SH-SY5Y (cell line): Measurements from ENCODE around the gene ABCC1.

Experiments used
- GATA2 ChIP-seq: IDR thresholded peaks from 2 replicates; pipeline ENCODE4 v1.6.1; 2011; ENCODE audit warnings: mild to moderate bottlenecking, low read depth, low read length
- GATA3 ChIP-seq: IDR thresholded peaks from 2 replicates; pipeline ENCODE4 v1.6.1; 2011; ENCODE audit warnings: low read depth, mild to moderate bottlenecking, low read length, moderate library complexity

Gene ABCC1

GRCh38 chr16:16138034-16138635, 188.7 kb downstream of the ABCC1 start:
- no peak for TF ChIP-seq GATA3
- no peak for TF ChIP-seq GATA2

- TF ChIP-seq GATA2 (no peak), GATA3 (no peak)
Observed at GRCh38 chr16:16139061-16139460, 189.6 kb downstream of the ABCC1 start.

GRCh38 chr16:16139806-16140205, 190.4 kb downstream of the ABCC1 start:
- TF ChIP-seq GATA2 (no peak), GATA3 (no peak)

GRCh38 chr16:16140537-16140936, 191.1 kb downstream of the ABCC1 start:
- TF ChIP-seq GATA3 (no peak), GATA2 (no peak)

GRCh38 chr16:16141141-16141540, 191.7 kb downstream of the ABCC1 start:
- no peak for TF ChIP-seq GATA2
- TF ChIP-seq GATA3 = no peak

- no peak for TF ChIP-seq GATA2
- no peak for TF ChIP-seq GATA3
Observed at GRCh38 chr16:16141784-16142396, 192.5 kb downstream of the ABCC1 start.

- TF ChIP-seq GATA3 (no peak), GATA2 (no peak)
Observed at GRCh38 chr16:16143038-16143763, 193.8 kb downstream of the ABCC1 start.

- no peak for TF ChIP-seq GATA2
- TF ChIP-seq GATA3 = no peak
Observed at GRCh38 chr16:16143931-16144330, 194.5 kb downstream of the ABCC1 start.

GRCh38 chr16:16144416-16144815, 195.0 kb downstream of the ABCC1 start:
- TF ChIP-seq GATA3 (no peak), GATA2 (no peak)

GRCh38 chr16:16145286-16145685, 195.9 kb downstream of the ABCC1 start:
- TF ChIP-seq GATA2 (no peak), GATA3 (no peak)

- TF ChIP-seq GATA2 = no peak
- TF ChIP-seq GATA3 = no peak
Observed at GRCh38 chr16:16146380-16147315, 197.2 kb downstream of the ABCC1 start.

- TF ChIP-seq GATA2 (no peak), GATA3 (no peak)
Observed at GRCh38 chr16:16147316-16147999, 198.0 kb downstream of the ABCC1 start.

- TF ChIP-seq GATA3 (no peak), GATA2 (no peak)
Observed at GRCh38 chr16:16148755-16149154, 199.3 kb downstream of the ABCC1 start.

- TF ChIP-seq GATA2 (no peak), GATA3 (no peak)
Observed at GRCh38 chr16:16149710-16150116, 200.3 kb downstream of the ABCC1 start.

GRCh38 chr16:16150117-16150877, 200.9 kb downstream of the ABCC1 start:
- no peak for TF ChIP-seq GATA3
